C4-2B (cell line): Measurements from ENCODE around the gene POU4F3.

ENCODE experiments used
- ZFX ChIP-seq: fragments of 450-650 bp; IDR thresholded peaks from 2 replicates; pipeline ENCODE4 v1.6.1; 2017
- TF ChIP-seq, protein P1 (sequence below): fragments of 450-650 bp; conservative IDR thresholded peaks from 2 replicates; pipeline ENCODE4 v1.5.1; 2017; ENCODE audit warnings: mild to moderate bottlenecking

DNA sequence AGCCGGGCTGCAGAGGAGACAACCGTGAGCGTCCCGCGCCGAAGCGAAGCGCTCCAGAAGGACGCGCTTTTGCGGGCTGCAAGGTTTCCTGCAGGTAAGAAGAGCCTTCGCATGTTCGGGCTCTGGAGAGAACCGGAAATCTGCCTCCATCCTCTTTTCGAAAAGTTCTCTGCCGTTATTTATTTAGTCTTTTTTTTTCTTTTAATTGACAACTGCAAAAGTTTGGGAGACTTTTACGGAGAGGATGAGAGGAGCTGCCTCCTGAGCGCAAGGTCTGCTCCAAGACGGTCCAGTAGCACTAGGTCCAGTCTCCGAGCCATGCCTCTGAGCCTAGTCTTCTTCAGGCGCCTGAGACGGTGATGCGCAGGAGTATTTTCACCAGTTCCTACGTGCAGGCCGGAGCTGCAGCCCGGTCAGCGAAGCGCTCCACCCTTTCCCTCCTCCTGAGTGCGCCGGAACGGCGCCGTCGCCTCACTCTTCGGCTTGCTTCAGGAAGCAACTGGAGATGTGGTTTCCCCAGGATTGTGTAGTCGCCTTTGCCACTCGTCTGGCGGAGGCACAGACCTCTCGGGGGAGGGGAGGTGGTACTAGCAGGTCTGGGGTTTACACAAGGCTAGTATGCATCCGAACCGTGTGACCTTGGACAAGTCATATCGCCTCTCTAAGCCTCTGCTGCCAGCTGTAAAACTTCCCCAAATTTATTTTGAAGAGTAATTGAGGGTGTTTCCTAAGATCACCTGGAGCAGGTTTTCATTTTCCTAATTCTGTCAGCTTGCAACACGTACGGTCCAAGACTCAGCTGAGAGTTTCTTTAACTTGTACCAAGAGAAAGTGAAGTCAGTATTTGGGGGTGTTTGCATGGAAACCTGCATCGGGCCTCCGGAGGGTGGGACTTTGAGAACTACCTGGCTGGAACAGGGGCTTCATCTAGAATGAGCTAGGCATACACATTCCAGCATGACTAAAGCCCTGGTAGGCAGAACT lies 4.5 kb downstream of the POU4F3 start:
- TF ChIP-seq, protein P1, sequence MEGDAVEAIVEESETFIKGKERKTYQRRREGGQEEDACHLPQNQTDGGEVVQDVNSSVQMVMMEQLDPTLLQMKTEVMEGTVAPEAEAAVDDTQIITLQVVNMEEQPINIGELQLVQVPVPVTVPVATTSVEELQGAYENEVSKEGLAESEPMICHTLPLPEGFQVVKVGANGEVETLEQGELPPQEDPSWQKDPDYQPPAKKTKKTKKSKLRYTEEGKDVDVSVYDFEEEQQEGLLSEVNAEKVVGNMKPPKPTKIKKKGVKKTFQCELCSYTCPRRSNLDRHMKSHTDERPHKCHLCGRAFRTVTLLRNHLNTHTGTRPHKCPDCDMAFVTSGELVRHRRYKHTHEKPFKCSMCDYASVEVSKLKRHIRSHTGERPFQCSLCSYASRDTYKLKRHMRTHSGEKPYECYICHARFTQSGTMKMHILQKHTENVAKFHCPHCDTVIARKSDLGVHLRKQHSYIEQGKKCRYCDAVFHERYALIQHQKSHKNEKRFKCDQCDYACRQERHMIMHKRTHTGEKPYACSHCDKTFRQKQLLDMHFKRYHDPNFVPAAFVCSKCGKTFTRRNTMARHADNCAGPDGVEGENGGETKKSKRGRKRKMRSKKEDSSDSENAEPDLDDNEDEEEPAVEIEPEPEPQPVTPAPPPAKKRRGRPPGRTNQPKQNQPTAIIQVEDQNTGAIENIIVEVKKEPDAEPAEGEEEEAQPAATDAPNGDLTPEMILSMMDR: no peak
- no peak for TF ChIP-seq ZFX
